Thoracic aorta (tissue), 2 donors: ENCODE results near the gene PTGDR. TPM values are rescaled to one million over a fixed set of nuclear protein-coding genes. Genes with fewer than 3 reads are reported as not detected.
A peak's percentile ranks its signal among the peaks of the same experiment; 100 is the strongest.

Experiments
- ATAC-seq: fragments of 150-250 bp; one replicate; pipeline ENCODE4 v1.8.0; 2017; ENCODE audit warnings: low read depth; ENCODE audit not compliant: insufficient number of reproducible peaks, low FRiP score
- DNase-seq: peaks from one replicate; pipeline ENCODE4 v3.0.0-alpha.2; 2020; ENCODE audit warnings: low spot score
- H3K27ac ChIP-seq, 2 donors: fragments of 200-600 bp; sonication (generic); 1 replicate in 1 of 2; 2 replicates in 1 of 2; pipeline ENCODE4 v1.5.1; 2016; ENCODE audit warnings: mild to moderate bottlenecking in 2 of 2, moderate library complexity in 2 of 2
- H3K27me3 ChIP-seq: fragments of 200-600 bp; sonication (generic); replicated peaks from 2 replicates; pipeline ENCODE4 v1.6.0; 2016; ENCODE audit warnings: mild to moderate bottlenecking; ENCODE audit not compliant: insufficient read depth
- H3K36me3 ChIP-seq: fragments of 200-600 bp; sonication (generic); one replicate; pipeline ENCODE4 v1.5.1; 2016
- H3K4me1 ChIP-seq, 2 donors: fragments of 200-600 bp; sonication (generic); 1 replicate in 1 of 2; 2 replicates in 1 of 2; pipeline versions ENCODE4 v1.5.1 to v1.6.0; 2016; ENCODE audit warnings: low read depth in 2 of 2, mild to moderate bottlenecking in 1 of 2; ENCODE audit not compliant: control insufficient read depth in 1 of 2
- H3K4me3 ChIP-seq: fragments of 200-600 bp; sonication (generic); 2 replicates; pipeline ENCODE4 v1.5.1; 2016; ENCODE audit warnings: mild to moderate bottlenecking
- H3K9me3 ChIP-seq: fragments of 200-600 bp; sonication (generic); 2 replicates; pipeline ENCODE4 v1.5.1; 2016
- total RNA-seq, 2 donors: library from RNA; depleted of rRNA; stranded (reverse); fragments of >200 nt; gene quantifications; one replicate each; pipeline versions ENCODE4 v1.1.0 to v1.2.3, GENCODE V29; 2016
- TF ChIP-seq, protein P1 (sequence below): fragments of 200-600 bp; sonication (generic); IDR thresholded peaks from one replicate; pipeline ENCODE4 v1.5.1; 2019; ENCODE audit warnings: antibody characterized with exemption

PTGDR gene
- total RNA-seq, 2 donors from 2014 or later, result 2.0 to 2.9 TPM

DNA sequence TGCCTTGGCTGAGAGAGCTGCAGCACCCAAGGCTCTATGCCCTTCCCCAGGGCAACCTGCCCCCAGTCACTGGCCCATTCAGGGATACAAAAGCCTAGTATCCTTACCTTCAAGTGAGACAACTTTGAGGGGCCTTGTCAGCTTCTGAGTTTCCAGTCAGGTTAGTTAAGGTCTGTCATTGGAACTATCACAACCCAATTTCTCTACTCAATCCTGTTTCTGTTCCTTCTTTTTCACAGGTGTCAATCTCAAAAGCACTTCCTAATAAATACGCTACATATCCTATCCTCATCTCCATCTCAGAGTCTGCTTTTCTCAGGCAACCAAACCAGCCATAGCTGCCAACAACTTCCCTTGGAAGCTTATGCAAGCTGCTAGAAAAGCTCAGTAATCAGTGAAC, 4.9 kb upstream of the PTGDR start:
- H3K4me3 ChIP-seq, result no peak overlapping the region
- DNase-seq (no peak), ATAC-seq (no peak)
- H3K4me1 ChIP-seq, result peaks cover 0 to 12% of the 10 kb centered on the region in 2 donors
- no peaks in the 10 kb centered on the region for H3K9me3 ChIP-seq
- H3K27ac ChIP-seq, result no peak overlapping the region
- H3K27me3 ChIP-seq, result no peaks in the 10 kb centered on the region
- TF ChIP-seq, protein P1, sequence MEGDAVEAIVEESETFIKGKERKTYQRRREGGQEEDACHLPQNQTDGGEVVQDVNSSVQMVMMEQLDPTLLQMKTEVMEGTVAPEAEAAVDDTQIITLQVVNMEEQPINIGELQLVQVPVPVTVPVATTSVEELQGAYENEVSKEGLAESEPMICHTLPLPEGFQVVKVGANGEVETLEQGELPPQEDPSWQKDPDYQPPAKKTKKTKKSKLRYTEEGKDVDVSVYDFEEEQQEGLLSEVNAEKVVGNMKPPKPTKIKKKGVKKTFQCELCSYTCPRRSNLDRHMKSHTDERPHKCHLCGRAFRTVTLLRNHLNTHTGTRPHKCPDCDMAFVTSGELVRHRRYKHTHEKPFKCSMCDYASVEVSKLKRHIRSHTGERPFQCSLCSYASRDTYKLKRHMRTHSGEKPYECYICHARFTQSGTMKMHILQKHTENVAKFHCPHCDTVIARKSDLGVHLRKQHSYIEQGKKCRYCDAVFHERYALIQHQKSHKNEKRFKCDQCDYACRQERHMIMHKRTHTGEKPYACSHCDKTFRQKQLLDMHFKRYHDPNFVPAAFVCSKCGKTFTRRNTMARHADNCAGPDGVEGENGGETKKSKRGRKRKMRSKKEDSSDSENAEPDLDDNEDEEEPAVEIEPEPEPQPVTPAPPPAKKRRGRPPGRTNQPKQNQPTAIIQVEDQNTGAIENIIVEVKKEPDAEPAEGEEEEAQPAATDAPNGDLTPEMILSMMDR, result no peak
- H3K36me3 ChIP-seq, result no peaks in the 10 kb centered on the region

DNA sequence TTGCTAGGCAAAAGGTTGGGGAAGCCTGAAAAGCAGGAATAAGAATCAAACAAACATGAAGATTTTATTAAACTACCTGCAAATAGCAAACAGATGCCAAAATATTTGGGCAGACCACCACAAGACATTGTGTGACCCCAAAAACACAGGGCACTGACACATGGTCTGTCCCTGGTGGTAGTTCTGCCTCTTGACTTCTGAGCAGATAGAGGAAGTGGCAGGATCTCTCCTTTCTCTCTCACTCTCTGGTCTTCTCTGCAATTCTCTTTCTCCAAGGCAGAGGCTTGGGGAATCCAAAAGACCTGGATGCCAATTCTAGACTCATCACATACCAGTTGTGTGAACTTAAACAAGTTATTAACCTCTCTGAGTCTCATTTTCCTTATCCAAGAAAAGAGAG, 4.3 kb upstream of the PTGDR start:
- Histone ChIP-seq H3K4me3 (no peak overlapping the region), H3K27me3 (no peaks in the 10 kb centered on the region), H3K9me3 (no peaks in the 10 kb centered on the region), H3K36me3 (no peaks in the 10 kb centered on the region), H3K4me1 (peaks cover 0 to 17% of the 10 kb centered on the region in 2 donors), H3K27ac (no peak overlapping the region)
- no peak for ATAC-seq
- DNase-seq, result no peak
- TF ChIP-seq, protein P1, result no peak

DNA sequence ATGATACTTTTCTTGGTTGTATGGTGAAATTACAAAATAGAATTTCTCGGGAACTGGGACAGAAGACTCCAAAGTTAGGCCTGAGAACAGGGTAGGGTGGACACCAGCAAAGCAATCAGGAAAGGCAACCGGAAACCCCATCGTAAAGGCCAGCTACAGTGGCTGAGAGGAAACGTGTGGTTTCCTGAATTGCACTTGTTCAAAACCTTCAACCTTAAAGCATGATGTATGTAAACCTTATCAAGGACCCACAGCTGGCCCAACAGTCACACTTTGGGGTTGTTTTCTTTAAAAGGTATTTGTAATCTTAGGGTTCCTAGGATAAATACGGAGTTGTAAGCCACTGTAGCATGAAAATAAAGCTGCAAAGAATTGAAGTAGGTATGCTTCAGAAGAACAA, 2.2 kb upstream of the PTGDR start:
- H3K27me3 ChIP-seq, result no peaks in the 10 kb centered on the region
- ATAC-seq (no peak), DNase-seq (no peak)
- H3K27ac ChIP-seq, result no peak overlapping the region
- H3K9me3 ChIP-seq, result no peaks in the 10 kb centered on the region
- no peak overlapping the region for H3K4me3 ChIP-seq
- TF ChIP-seq, protein P1, result no peak
- H3K36me3 ChIP-seq, result no peaks in the 10 kb centered on the region
- H3K4me1 ChIP-seq, result peaks cover 0 to 19% of the 10 kb centered on the region in 2 donors

DNA sequence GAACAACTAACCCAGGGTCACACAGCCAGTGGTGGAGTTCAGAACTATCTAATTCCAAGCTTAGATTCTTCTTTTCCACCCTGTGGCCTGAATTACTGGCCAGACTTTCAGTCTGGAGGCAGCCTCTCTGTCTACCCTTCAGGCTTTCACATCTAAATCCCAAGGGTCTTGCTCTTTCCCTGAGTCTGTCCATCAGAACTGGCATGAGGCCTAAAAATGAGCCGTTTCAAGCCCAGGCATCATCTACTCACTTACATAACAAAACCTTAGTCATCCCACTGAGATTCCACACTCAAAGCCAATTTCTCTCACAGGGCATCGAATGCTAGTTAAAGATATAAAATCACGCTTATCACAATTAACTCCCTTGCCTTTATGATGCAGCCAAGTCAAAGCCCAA, 1.3 kb upstream of the PTGDR start:
- no peak for ATAC-seq
- H3K27ac ChIP-seq, result no peak overlapping the region
- no peaks in the 10 kb centered on the region for H3K9me3 ChIP-seq
- H3K36me3 ChIP-seq, result no peaks in the 10 kb centered on the region
- no peak overlapping the region for H3K4me3 ChIP-seq
- TF ChIP-seq, protein P1, result no peak
- H3K27me3 ChIP-seq, result no peaks in the 10 kb centered on the region
- peak; percentile 14 for DNase-seq
- H3K4me1 ChIP-seq, result peaks cover 0 to 19% of the 10 kb centered on the region in 2 donors

DNA sequence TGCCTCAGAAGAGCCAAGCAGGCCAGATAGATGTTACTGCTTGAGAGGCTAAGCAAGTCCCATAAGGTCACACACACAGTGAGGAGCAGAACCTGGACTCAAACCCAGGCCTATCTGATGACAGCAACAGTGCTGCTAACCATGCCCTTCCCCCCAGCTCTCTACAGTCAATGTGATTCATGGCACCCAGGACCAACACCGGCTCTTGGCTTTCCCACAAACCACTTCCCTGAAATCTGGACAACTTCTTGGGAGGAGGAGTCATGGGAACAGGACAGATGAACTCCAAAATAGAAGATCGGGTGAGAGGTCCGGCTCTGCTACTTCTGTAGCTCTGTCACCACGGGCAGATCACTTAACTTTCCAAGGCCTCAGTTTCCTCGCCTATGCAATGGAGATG, 716 bp upstream of the PTGDR start:
- Histone ChIP-seq H3K36me3 (no peaks in the 10 kb centered on the region), H3K4me1 (peaks cover 0 to 19% of the 10 kb centered on the region in 2 donors), H3K9me3 (no peaks in the 10 kb centered on the region), H3K27me3 (no peaks in the 10 kb centered on the region), H3K4me3 (no peak overlapping the region), H3K27ac (no peak overlapping the region)
- DNase-seq (no peak), ATAC-seq (no peak)
- TF ChIP-seq, protein P1, result no peak
